Suppressor macrophage treated with lipopolysaccharide for 4 hours (primary cell): Measurements from ENCODE around the gene FNDC3B.

ENCODE experiments used
- DNase-seq: peaks from one replicate; pipeline ENCODE4 v3.0.0-alpha.2; 2020

The FNDC3B gene

DNA sequence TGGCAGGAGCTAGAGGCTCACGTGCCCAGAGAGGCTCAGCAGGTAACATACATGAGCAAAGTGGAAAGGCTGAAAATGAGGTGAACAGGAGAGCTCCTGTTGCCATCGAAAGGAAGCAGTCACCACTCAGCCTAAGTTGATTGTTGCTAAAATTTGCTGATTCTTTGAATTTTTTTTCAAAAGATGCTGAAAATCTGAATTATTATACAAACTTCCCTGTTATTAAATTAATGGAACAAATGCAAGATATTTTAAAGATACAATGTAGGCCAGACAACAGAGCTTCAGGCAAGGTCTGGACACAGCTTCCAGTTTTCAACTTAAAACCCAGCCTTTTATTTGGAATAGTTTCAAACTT lies 257.6 kb downstream of the FNDC3B start:
- no peak for DNase-seq

DNA sequence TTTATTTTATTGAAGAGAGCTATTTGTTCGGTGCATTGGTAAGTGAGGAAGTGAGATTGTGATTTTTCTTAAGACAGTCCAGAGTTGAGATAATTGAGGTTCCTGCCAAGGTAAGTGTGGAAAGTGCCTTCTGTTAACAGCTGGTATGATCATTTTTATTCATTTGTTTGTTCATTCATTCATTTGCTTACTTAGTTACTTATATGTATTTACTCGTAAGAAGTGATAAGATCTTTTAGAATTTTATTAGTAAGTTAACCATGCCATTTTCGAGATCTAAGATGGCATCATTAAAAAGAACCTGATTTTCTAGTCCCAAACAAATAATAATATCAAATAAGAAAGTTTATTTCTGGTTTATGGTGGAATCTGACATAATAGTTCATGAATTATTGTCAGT lies 258.9 kb downstream of the FNDC3B start:
- DNase-seq: no peak

DNA sequence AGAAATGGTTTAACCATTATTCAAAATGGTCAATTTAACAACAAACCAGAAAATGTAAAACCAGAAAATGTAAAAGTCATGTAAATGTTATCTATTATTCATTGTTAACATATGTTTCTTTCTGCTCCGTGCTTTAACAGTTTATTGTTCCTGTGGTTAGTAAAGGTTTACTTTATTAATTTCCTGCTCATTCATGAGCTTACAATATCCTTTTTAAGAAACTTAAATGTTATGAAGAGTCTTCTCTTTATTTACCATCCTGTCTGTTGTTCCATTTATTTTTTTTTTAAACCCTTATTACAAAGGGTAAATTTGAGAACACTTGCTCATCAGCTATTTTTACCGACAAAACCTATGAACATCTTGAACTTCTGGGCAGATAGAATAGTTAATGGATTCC lies 260.8 kb downstream of the FNDC3B start:
- no peak for DNase-seq

DNA sequence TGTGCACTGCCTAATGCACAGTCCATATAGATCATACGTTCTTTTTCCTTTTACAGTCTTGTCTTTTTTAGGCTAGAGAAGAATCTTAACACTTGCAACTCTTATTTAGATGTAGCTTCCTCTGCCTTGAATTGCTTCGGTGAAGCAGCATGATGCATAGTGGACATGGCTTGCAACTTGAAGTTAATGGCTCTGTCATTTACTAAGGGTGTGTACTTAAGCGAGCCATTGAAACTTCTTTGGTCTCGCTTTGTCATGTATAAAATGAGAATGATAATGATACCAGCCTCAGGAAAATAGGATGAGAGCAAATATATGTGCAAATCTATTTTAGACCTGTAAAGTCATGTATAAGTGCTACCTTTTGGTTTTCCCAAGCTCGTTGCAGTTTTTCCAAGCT lies 261.5 kb downstream of the FNDC3B start:
- no peak for DNase-seq

DNA sequence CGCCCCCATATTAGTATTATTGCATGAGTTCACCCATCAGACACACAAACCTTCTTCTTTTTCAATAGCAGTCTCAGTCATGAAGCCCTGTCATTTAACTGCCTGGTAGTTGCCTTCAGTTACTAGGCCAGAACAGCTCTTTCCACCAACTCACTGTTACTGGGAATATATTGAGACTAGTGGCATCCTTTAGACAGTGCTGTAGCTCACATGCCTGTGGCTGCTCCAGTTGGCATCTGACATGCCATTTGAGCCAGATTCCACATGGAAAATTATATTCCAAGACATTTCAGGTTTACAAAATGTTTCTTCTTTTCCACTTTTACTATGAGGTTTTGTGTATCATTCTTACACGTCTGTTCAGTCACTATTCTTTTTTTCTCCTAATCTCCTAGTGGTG lies 262.8 kb downstream of the FNDC3B start:
- DNase-seq: no peak

DNA sequence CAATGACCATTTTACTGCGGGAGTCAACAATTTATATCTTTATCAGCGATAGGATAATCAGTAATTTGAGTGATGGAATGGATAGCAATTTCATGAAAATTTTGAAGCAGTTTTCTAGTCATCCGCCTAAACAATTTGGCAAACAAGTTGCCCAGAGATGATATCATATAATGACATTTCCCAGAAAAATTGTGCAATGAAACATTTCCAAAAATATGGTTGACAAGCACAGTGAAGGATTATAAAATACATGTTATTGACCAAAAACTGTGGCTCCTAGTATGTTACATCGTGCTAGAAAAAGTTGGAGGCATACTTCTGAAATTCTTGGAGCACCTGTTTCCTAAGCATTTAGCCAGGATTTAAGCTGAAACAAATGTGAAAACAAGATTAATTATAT lies 263.8 kb downstream of the FNDC3B start:
- peak; percentile 43 for DNase-seq

DNA sequence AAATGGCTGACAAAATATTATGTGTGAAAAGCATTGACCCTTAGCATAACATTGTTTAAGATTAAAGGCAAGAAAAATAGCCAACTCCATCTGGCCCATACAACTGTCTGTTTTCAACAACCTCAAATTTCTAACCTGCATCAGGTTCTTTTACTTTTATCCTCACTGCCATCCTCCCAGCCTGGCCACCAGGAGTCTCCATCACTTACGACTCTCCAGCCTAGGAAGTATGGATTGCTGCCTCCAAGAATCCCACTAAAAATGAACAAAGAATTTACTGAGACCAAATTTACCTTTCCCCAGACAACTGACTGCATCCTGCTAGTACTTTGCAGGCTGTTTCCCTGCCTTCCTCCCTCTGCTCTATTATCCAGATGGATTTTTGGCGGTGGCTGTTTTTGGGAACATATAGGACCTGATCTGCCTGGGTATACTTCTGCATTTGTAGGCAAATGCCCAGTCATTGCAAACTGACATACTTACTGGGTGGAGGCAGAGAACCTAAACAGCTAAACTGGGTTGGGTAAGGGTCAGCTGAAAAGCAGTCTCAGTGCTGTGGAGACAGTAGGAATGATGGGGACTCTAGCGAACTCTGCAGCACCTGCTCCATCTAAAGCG lies 264.7 kb downstream of the FNDC3B start:
- no peak for DNase-seq

DNA sequence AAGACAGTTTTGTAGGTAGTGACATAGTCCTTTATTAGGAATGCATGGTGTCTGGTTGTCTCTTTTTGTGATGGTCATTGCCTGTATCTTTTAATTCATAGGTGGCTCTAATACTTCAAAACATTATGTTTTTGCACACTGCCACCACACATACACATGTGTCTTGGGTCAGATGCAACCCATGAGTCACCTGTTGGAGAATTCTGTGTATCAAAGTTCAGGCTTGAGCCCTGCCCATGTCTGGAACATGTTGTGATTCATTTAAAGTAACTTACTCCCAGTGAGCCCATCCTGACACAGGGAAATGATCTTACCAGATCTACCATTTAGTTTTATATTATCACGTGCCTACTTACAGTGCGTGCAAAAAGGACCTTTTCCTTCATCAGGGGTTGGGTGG lies 266.2 kb downstream of the FNDC3B start:
- no peak for DNase-seq

DNA sequence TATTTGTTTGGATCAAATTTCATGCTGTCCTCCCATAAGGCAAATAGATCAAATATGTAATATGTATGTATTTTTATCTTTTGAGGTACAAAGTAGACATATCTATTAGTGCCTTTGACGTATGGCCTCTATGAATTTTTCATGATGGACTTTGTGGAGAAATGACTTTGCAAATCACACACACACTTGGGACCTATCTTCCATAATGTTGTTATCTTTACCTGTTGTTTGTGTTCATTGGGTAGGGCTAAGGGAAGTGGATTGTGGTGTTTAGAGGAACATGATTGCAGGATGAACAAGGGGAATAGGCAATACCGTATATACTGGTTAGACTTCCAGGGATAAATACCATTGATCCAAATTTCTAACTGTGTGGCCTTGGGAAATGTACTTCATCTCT lies 266.6 kb downstream of the FNDC3B start:
- no peak for DNase-seq

DNA sequence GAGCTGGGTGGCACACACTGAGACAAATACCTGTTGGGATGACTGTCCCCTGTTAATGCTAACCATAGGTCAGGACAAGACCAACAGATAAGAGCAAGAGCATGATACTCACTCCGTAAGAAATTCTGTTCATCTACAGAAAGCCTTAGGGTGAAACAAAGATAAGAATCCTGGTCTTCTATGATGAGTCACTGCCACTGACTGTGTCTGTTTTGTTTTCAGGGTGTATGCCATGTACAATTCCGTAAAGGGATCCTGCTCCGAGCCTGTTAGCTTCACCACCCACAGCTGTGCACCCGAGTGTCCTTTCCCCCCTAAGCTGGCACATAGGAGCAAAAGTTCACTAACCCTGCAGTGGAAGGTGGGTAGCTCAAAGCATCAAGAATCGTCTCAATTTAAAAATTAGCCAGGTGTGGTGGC lies 267.8 kb downstream of the FNDC3B start:
- no peak for DNase-seq

DNA sequence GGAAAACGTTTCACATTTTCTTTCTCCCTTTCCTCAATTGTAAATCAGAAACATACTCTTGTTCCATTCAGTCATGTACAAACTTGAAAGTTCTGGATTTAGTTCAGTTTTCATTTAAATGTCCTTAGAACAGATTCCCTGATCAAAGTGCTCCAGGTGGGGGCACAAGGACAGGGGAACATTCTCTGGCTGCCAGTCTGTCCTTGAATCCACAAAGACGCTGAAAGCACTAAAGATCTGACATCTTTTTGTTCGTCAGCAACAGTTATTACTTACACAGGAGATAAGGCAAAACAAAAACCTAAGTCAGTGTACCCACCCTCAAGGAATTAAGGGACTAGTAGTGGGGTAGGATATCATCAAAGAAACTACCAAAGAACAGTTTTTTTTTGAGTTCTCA lies 269.7 kb downstream of the FNDC3B start:
- no peak for DNase-seq

DNA sequence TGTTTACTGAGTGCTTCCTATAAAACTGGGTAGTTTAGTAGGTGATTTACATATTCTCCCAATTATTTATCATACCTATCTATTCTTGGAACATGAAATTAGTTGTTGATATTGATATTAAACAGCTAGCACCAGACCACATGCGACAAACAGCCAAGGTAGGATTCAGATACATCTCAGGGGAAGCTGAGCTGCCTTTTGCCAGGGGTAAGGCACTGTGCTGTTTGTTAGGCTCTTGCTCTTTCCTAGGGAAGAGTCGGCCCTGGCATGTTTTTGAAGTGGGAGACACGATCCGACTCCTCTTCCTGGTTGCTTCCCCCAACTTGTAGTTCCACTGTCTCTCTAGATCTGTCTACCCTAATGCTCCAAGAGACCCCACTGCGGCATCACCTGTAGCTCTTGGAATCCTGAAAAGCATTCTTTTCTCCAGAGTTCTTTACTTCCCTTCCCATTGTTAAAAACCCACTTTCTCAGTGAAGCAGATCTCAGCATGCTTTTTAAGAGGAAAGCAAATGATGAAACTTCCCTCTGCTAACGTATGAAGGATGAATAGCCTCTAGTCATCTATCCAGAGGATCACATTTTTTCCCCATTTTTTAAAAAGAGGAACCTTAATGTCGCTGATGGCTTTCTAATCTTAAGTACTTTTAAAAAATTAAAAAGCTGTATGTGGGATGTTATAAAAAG lies 270.5 kb downstream of the FNDC3B start:
- peak; percentile 72 for DNase-seq

DNA sequence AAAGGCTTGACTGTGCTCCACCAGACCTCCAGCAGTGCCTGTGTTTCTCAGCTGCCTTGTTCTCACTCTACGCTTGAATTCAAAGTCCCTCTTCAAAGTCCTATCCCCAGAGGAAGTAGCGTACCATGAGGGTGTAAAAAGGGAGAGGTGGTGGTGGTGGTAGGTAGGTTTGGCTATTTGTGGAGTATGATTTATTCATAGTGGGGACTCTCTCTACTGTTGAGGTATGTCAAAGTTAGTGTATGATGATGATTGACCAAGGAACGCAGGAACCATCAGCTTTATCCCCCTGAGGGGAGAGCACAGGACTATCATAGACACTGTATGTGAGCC lies 271.0 kb downstream of the FNDC3B start:
- no peak for DNase-seq

DNA sequence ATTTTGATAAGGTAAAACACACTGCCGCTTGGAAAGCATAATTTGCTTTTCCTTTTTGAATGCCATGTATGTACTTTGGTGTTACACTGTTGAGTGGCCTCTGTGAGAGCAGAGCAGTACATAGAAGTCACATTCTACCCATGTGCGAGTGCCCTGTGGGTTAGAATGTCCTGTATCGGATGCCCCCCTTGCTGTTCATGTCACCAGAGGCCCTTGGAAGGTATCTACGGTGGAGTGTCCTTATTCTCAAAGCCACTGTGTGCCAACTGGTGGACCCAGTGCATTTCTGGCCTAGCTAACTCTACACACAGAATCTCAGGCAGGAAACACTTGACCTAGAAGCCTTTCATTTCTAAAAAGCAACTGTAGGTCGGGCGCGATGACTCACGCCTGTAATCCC lies 271.8 kb downstream of the FNDC3B start:
- DNase-seq: no peak

DNA sequence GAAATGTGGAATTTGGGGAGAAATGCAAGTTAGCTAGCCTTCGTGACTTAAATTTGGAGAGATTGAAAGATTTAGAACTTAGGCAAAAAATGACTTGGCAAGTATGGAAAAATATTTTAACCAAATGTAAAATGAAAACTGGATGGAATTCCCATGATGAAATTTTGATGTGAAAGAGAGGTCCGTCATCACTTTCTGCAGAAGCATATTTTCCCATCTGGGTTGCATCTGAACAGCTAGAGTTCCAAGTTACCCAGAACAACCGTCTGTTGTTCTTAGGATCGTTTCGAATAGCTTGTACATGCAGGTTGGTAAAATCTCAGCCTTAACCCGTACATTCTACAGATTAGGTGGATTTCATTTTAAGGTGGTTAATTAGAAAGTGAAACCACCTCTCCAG lies 272.6 kb downstream of the FNDC3B start:
- no peak for DNase-seq

DNA sequence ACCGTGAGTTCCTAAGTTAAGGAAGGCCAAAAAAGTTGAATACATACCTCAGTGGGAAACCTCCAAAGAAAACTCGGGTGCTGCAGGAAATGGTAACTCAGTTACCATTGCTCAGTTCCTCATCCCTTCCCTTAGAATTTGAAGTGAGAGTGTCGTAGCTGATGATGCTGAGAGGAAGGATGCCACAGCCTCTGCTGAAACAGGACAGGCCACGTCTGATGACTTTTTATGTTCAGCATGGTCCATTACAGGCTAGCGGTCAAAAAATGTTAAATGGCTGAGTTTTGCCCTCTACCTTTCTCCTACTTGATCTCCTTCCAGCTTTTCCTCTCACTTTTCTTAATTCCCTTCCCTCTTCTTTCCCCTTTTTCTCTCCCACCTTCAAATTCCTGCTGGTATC lies 273.3 kb downstream of the FNDC3B start:
- DNase-seq: no peak

DNA sequence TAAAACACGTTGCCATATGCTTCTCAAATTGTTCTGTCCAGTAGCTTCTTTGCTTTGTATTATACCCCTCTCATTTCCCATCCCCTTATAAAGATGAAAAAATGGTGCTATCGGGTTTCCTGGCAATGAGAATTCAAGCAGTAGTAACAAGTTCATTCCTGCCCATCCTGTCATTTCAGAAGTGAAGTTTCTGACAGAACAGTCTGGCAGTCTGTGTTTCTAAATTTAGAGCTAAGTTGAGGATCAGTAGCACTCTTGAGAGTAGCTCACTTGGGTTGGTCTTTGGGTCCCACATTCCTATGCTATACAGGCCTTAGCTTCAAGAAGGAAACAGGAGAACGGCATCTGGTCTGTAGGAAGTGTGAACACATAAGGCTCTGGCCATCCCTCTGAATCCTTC lies 274.3 kb downstream of the FNDC3B start:
- no peak for DNase-seq

DNA sequence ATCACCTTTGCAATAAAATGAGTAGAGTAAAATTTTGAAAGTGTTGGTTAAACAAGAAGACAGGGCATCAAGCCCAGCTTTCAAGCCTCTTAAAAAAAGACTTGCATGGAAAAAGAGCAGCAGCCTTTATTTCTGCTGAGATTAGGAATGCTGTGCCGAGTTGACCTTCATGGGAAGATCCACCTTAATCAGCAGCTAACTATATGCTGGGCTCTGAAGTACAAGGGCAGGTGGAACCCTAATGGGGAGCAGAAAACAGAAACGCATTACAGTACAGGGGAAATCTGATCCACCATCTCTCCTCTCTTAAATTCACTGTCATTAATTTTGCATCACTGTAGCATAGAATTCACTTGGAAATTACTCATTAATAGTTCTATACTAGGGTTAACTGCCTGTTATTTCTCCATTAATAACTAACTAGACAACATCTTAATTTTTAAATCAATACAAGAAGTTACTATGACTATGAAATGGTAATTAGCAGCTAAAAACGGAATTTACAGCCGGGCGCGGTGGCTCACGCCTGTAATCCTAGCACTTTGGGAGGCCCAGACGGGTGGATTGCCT lies 275.3 kb downstream of the FNDC3B start:
- no peak for DNase-seq

DNA sequence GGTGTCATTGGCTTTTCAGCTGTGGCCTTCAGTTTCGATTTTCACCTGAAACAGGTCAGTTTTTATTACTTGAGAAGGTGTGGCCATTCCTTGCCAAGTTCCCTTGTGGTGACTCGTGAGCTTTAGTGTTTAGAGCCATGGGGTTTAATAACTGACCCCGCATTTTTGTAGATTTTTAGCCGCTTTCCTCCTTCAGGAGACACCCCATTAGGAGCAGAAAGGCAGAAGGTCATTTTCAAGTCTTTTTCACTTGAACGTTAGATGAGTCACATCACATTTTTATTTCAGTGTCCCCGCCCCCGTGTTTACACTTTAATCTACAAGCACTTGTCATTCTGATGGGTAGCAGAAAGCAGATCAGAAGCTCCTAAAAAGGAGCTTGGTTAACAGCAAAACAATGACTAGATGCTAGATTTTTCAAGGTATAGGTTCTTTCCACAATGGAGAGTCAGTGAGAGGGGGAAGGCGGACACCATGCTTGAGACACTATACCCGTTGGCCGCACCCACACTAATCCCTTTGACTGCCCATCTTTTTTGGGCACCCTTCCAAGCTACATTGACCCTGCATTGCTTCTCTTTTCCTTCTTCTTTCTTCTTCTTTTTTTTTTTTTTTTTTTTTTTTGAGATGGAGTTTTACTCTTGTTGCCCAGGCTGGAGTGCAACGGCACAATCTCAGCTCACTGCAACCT lies 276.2 kb downstream of the FNDC3B start:
- DNase-seq: peak; percentile 58

DNA sequence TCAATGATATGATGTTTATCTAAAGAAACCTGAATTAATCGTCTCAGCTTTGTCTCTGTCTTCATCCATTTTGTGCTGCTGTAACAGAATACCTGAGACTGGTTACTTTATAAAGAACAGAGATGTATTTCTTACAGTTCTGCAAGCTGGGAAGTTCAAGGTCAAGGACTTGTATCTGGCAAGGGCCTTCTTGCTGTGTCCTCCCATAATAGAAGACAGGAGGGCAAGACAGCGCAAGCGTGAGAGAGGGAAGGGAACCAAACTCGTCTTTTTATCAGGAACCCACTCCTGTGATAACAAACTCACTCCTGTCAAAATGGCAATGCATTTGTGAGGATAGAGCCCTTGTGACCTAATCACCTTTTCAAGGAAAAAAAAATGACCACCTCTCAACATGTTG lies 277.4 kb downstream of the FNDC3B start:
- no peak for DNase-seq

DNA sequence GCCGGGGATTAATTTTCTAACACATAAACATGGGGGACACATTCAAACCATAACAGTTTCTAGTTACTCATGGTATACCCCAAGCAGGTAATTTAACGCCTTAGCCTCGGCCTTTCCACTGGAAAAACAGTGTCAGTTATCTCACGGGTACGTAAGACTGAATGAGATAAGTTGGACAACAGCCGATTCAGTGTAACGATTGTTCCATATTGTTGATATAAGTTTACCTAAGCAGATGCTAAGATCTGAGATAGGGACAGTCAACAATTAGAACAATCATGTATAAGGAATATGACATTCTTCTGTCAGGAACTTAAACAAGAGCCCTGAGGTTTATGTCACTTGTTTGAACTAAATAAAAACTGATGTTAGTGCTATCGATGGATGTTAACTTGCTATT lies 278.1 kb downstream of the FNDC3B start:
- no peak for DNase-seq

DNA sequence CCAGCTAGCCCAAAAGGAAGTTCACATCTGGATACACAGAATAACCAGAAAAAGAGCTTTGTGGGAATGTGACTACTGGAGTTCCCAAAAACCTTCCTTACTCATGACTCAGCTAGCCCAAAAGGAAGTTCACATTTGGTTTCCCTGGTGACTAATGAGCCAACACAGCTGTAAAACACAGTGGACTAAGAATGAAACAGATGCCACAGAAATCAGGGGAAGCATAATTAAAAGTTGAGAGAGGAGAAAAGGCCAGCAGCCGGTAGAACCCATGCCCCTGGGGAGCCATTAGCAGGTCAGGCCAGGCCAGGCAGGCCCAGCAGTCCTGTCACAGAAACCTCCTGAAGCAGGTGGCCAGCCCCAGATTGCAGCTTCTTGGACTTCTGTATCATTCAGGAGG lies 278.6 kb downstream of the FNDC3B start:
- peak; percentile 93 for DNase-seq

DNA sequence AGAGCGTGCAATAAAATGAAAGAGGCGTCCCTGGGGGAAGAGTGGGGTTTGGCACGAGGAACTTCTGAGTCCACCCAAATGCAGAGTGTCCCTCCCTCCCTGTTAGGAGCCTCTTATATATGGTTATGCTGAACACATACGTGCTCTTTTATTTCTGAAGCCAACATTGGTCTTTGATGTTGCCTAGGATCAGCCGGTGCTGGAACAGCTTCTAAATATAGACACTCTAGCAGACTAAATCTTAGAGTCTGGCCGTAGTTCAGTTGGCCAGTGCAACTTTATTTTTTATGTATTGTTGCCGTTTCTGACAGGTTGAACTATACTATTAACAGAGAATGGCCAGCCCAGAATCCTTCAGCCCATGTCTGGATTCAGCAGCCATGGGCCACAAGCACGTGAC lies 280.2 kb downstream of the FNDC3B start:
- DNase-seq: no peak

DNA sequence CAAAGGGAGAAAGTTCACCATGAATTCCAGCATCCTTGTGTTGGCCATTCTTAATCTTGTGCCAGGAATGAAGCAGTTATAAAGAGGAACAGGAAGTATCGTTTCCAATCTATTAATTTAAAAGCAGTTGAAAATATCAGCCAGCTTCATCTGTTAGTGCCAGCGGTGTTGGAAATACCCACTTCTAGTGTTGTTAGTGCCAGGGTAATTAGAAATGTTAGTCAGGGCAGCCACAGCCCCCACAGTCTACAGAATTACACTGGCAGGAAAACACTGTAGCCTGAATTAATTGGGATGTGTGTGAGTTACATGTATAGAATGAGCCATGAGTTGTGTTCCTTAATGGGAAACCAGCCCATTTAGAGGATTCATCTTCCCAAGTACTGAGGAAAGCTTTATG lies 281.1 kb downstream of the FNDC3B start:
- DNase-seq: peak; percentile 21
